Measurements from ENCODE around the gene BMP4. TPM values are rescaled to one million over a fixed set of nuclear protein-coding genes. Genes with fewer than 3 reads are reported as not detected.

BMP4 gene
- total RNA-seq, 1 donor from 2014 or later: 11.5 TPM

GRCh38 chr14:53942970-53943750, 13.5 kb downstream of the BMP4 start:
- Histone ChIP-seq H3K4me1 (no peaks in the 10 kb centered on the region), H3K27ac (no peak overlapping the region), H3K27me3 (ENCODE audit: low read depth) (peaks cover 10% of the 10 kb centered on the region), H3K9me3 (no peaks in the 10 kb centered on the region), H3K36me3 (no peaks in the 10 kb centered on the region), H3K4me3 (no peak overlapping the region)
- no peak for ATAC-seq
- intact Hi-C loops (cut with DNase I): no loop called here
- DNase-seq: no peak
- no peak for TF ChIP-seq CTCF (IDR thresholded peaks at IDR 0.05)

DNA sequence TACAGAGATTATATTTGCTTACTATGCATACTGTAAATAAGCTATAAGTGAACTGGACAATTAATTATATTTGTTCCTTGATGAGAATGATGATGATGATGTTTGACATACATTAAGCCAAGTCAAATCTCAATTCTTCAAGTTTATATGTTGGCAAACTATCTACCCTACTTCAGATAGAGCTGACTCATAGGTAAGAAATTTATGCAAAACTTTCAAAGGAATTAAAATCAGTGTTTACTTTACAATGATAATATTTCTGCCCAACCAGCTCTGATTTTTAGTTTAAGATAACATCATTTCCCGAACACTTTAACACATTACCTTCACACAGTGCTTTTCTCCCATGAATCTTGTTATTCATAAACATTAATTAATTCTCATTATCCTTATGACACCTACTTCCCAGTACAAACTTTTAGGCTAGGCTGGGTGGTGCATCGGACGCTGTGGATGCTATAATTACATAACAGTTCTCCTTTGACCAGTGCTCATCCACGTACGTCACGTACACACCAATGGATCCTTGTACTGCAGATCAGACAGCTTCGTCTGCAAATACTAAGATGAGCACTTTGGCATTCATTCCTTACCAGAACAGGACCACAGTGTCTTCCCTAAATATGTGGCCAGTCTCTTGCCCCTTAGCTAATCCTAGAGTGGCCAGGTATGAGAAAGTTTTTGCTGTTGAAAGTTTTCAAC, 18.3 kb downstream of the BMP4 start:
- no peaks in the 10 kb centered on the region for H3K9me3 ChIP-seq
- H3K4me3 ChIP-seq: no peak overlapping the region
- H3K27ac ChIP-seq: no peak overlapping the region
- DNase-seq: no peak
- H3K36me3 ChIP-seq: no peaks in the 10 kb centered on the region
- TF ChIP-seq CTCF (IDR thresholded peaks at IDR 0.05): no peak
- H3K27me3 ChIP-seq (ENCODE audit: low read depth): no peaks in the 10 kb centered on the region
- no peaks in the 10 kb centered on the region for H3K4me1 ChIP-seq
- intact Hi-C loops (cut with DNase I): no loop called here
- ATAC-seq: no peak

DNA sequence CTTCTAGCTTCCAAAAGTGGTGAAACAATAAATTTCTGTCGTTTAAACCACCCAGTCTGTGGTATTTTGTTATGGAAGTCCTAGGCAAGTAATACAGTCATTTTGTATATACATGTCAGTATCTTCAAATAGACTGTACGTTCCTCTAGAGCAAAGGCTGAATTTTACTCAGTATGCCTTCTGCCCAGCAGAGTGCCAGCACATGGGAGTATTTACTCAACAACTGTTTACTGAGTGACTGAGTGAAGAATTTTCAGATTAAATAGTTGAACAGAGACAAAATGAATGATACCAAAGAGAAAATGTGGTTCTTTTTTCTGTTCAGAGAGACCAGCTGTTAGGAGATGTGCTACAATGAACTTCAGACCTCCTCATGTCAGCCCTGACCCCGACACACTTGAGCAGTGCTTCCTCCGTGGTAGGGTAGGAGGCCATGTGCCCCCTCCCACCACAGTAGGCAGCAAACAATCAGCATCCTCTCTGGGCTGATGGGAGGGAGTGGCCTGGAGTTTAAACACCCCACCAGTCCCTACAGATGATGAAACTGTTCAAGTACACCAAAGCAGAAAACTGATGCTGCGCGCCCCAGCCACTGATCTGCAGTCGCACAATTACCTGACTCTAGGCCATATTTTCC, 21.7 kb downstream of the BMP4 start:
- DNase-seq (no peak), ATAC-seq (no peak)
- no peak for TF ChIP-seq CTCF (IDR thresholded peaks at IDR 0.05)
- intact Hi-C loops (cut with DNase I): no loop called here
- no peaks in the 10 kb centered on the region for H3K36me3 ChIP-seq
- H3K9me3 ChIP-seq: no peaks in the 10 kb centered on the region
- H3K27ac ChIP-seq: no peak overlapping the region
- H3K27me3 ChIP-seq (ENCODE audit: low read depth): no peaks in the 10 kb centered on the region
- H3K4me3 ChIP-seq: no peak overlapping the region
- no peaks in the 10 kb centered on the region for H3K4me1 ChIP-seq

- ATAC-seq: no peak
- H3K4me1 ChIP-seq: no peaks in the 10 kb centered on the region
- no peak for TF ChIP-seq CTCF (IDR thresholded peaks at IDR 0.05)
Observed at GRCh38 chr14:53932966-53933365, 23.7 kb downstream of the BMP4 start.

GRCh38 chr14:53929871-53930715, 26.5 kb downstream of the BMP4 start:
- H3K36me3 ChIP-seq: no peaks in the 10 kb centered on the region
- no peaks in the 10 kb centered on the region for H3K9me3 ChIP-seq
- peak; percentile 43 for TF ChIP-seq CTCF (IDR thresholded peaks at IDR 0.05)
- H3K4me3 ChIP-seq: no peak overlapping the region
- DNase-seq: no peak
- H3K4me1 ChIP-seq: peaks cover 2% of the 10 kb centered on the region
- no peaks in the 10 kb centered on the region for H3K27me3 ChIP-seq (ENCODE audit: low read depth)
- H3K27ac ChIP-seq: no peak overlapping the region
- intact Hi-C loops (cut with DNase I): no loop called here
- ATAC-seq: peak in 1 of 2 donors; percentile 54

More at GRCh38 chr14:53932966-53933365, 23.7 kb downstream of the BMP4 start:
- Histone ChIP-seq H3K27me3 (ENCODE audit: low read depth) (no peaks in the 10 kb centered on the region), H3K36me3 (no peaks in the 10 kb centered on the region), H3K4me3 (no peak overlapping the region), H3K9me3 (no peaks in the 10 kb centered on the region), H3K27ac (no peak overlapping the region)
- intact Hi-C loops (cut with DNase I): no loop called here
- DNase-seq: no peak
